A549 (cell line): ENCODE data around the gene ANP32E. TPM values are rescaled to one million over a fixed set of nuclear protein-coding genes. Genes with fewer than 3 reads are reported as not detected.

Experiments
- ATAC-seq, 2 experiments: fragments of 200-7000 bp in 1 of 2; fragments of >200 bp in 1 of 2; cut with Nextera tagmentation in 1 of 2; cut with Tn5 transposase in 1 of 2; 3 replicates each; pipeline versions ENCODE4 v1.8.0 to v1.9.1; 2018 to 2020; ENCODE audit warnings: mild to moderate bottlenecking in 1 of 2, moderate library complexity in 1 of 2
- CTCF ChIA-PET: fragments of 300-600 bp; sonication (Branson Sonifier 250); formaldehyde crosslinking; extraction: SDS; loops from one replicate; lab custom pipeline; 2021; ENCODE audit warnings: antibody characterized with exemption, inconsistent platforms; lab: Yijun Ruan, JAX
- POLR2A ChIA-PET: fragments of 350-600 bp; formaldehyde crosslinking; extraction: SDS; loops from one replicate; lab custom pipeline; 2021; ENCODE audit warnings: antibody characterized with exemption, inconsistent platforms; lab: Yijun Ruan, JAX
- DNase-seq, 2 experiments: peaks; one replicate each; pipeline versions ENCODE4 v3.0.0 to v3.0.0-alpha.2; 2011 to 2016; ENCODE audit warnings: low read depth in 1 of 2, low spot score in 1 of 2
- FAIRE-seq: peaks from 2 replicates; lab custom pipeline; 2011; peaks lifted over from hg19 to GRCh38; lab: Jason Lieb, UNC
- H3K27ac ChIP-seq, 2 experiments: fragments of >200 bp; sonication (Bioruptor Twin); formaldehyde crosslinking; 3 replicates each; pipeline ENCODE4 v1.5.1; 2016 to 2017
- H3K4me1 ChIP-seq: fragments of >200 bp; sonication (Bioruptor Twin); formaldehyde crosslinking; 3 replicates; pipeline ENCODE4 v1.6.1; 2016
- H3K4me2 ChIP-seq: fragments of >200 bp; sonication (Bioruptor Twin); formaldehyde crosslinking; 3 replicates; pipeline ENCODE4 v1.6.1; 2016
- H3K4me3 ChIP-seq: fragments of >200 bp; sonication (Bioruptor Twin); formaldehyde crosslinking; 3 replicates; pipeline ENCODE4 v1.5.1; 2016
- H3K9me3 ChIP-seq: fragments of >200 bp; sonication (Bioruptor Twin); formaldehyde crosslinking; 3 replicates; pipeline ENCODE4 v1.6.1; 2016
- CBX2 ChIP-seq: fragments of 200-600 bp; sonication (generic); IDR thresholded peaks from 2 replicates; pipeline ENCODE4 v1.6.1; 2016; ENCODE audit warnings: low read depth, mild to moderate bottlenecking, borderline replicate concordance
- CBX8 ChIP-seq: fragments of 200-600 bp; sonication (generic); IDR thresholded peaks from 2 replicates; pipeline ENCODE4 v1.6.1; 2016
- CHD2 ChIP-seq: fragments of 150-350 bp; IDR thresholded peaks from 2 replicates; pipeline ENCODE4 v1.6.1; 2014; ENCODE audit warnings: low read length; ENCODE audit not compliant: partially characterized antibody
- E2F6 ChIP-seq: IDR thresholded peaks from 2 replicates; pipeline ENCODE4 v1.6.1; 2012; ENCODE audit warnings: low read depth, borderline replicate concordance
- EHF ChIP-seq: fragments of 250-450 bp; sonication (Bioruptor Pico); IDR thresholded peaks from 2 replicates; pipeline ENCODE4 v1.5.0; 2020; ENCODE audit warnings: mild to moderate bottlenecking
- EP300 ChIP-seq, 2 experiments: fragments of >200 bp; sonication (Bioruptor Twin); formaldehyde crosslinking; IDR thresholded peaks; 2 replicates in 1 of 2; 3 replicates in 1 of 2; pipeline ENCODE4 v1.6.1; 2016 to 2017
- ESRRA ChIP-seq: fragments of 150-350 bp; IDR thresholded peaks from 2 replicates; pipeline ENCODE4 v1.6.1; 2014; ENCODE audit warnings: mild to moderate bottlenecking, low read length, borderline replicate concordance
- FOSL2 ChIP-seq, 2 experiments: fragments of 450-650 bp in 1 of 2; fragments of >200 bp in 1 of 2; sonication (Bioruptor Twin) in 1 of 2; formaldehyde crosslinking; IDR thresholded peaks; 2 replicates each; pipeline versions ENCODE4 v1.5.0 to v1.6.1; 2016 to 2020; ENCODE audit warnings: mild to moderate bottlenecking in 1 of 2, moderate library complexity in 1 of 2
- HES2 ChIP-seq: fragments of >200 bp; sonication (Bioruptor Twin); formaldehyde crosslinking; IDR thresholded peaks from 2 replicates; pipeline ENCODE4 v1.6.1; 2016
- HEYL ChIP-seq: fragments of 250-450 bp; sonication (Bioruptor Pico); IDR thresholded peaks from 2 replicates; pipeline ENCODE4 v1.8.0; 2021; ENCODE audit warnings: mild to moderate bottlenecking, moderate library complexity
- HOXA7 ChIP-seq: fragments of 250-450 bp; sonication (Bioruptor Pico); IDR thresholded peaks from 2 replicates; pipeline ENCODE4 v1.5.0; 2020; ENCODE audit warnings: mild to moderate bottlenecking, moderate library complexity
- HOXB13 ChIP-seq: fragments of 250-450 bp; sonication (Bioruptor Pico); IDR thresholded peaks from 2 replicates; pipeline ENCODE4 v1.5.0; 2020; ENCODE audit warnings: low read depth, mild to moderate bottlenecking, moderate library complexity
- JUNB ChIP-seq: fragments of >200 bp; sonication (Bioruptor Twin); formaldehyde crosslinking; IDR thresholded peaks from 2 replicates; pipeline ENCODE4 v1.6.1; 2016
- KDM1A ChIP-seq: fragments of 200-600 bp; sonication (generic); IDR thresholded peaks from 2 replicates; pipeline ENCODE4 v1.6.1; 2016; ENCODE audit warnings: low read depth, mild to moderate bottlenecking
- MAZ ChIP-seq: fragments of 150-350 bp; IDR thresholded peaks from 2 replicates; pipeline ENCODE4 v1.6.1; 2014; ENCODE audit warnings: antibody characterized with exemption, low read depth, low read length, borderline replicate concordance
- MYC ChIP-seq: IDR thresholded peaks from 2 replicates; pipeline ENCODE4 v1.6.1; 2012; ENCODE audit warnings: mild to moderate bottlenecking, inconsistent platforms, low read length, improper control_type of control experiment, borderline replicate concordance
- NFE2L2 ChIP-seq: fragments of 150-350 bp; conservative IDR thresholded peaks from 2 replicates; pipeline ENCODE4 v1.6.1; 2014; ENCODE audit warnings: low read length
- NR3C1 ChIP-seq: fragments of >200 bp; sonication (Bioruptor Twin); formaldehyde crosslinking; IDR thresholded peaks from 3 replicates; pipeline ENCODE4 v1.6.1; 2017
- POLR2A ChIP-seq: IDR thresholded peaks from 2 replicates; pipeline ENCODE4 v1.6.1; 2012; ENCODE audit warnings: mild to moderate bottlenecking, low read length
- POLR2AphosphoS2 ChIP-seq: conservative IDR thresholded peaks from 2 replicates; pipeline ENCODE4 v1.6.1; 2012; ENCODE audit warnings: low read length, improper control_type of control experiment, inconsistent platforms
- SMC3 ChIP-seq: fragments of >200 bp; sonication (Bioruptor Twin); formaldehyde crosslinking; IDR thresholded peaks from 3 replicates; pipeline ENCODE4 v1.6.1; 2018; ENCODE audit warnings: inconsistent platforms
- TP53 ChIP-seq: fragments of 250-450 bp; sonication (Bioruptor Pico); IDR thresholded peaks from 2 replicates; pipeline ENCODE4 v1.5.0; 2021; ENCODE audit warnings: mild to moderate bottlenecking, moderate library complexity
- ZNF302 ChIP-seq: fragments of 250-450 bp; sonication (Bioruptor Pico); IDR thresholded peaks from 2 replicates; pipeline ENCODE4 v1.9.0; 2021; ENCODE audit warnings: inconsistent platforms, mild to moderate bottlenecking, moderate library complexity
- ZSCAN20 ChIP-seq: fragments of 250-450 bp; sonication (Bioruptor Pico); IDR thresholded peaks from 2 replicates; pipeline ENCODE4 v1.8.0; 2022; ENCODE audit warnings: mild to moderate bottlenecking, moderate library complexity
- WGBS: methylation state at CpG from one replicate; pipeline ENCODE4 v1.1.6; 2017; ENCODE audit errors: missing lambda C conversion rate; 5-methylcytosine and 5-hydroxymethylcytosine counted together
- polyA plus RNA-seq, 4 experiments: library from polyadenylated mRNA; depleted of rRNA in 3 of 4; stranded (reverse); fragments of >200 nt; fragmentation: RNase III in 1 of 4; extraction: RNeasy Plus Mini Kit Qiagen cat#74134 plus additional on column Dnase treatment in 1 of 4; gene quantifications; 2 replicates in 3 of 4; 3 replicates in 1 of 4; pipeline ENCODE4 v1.2.3, GENCODE V29; 2011 to 2017
- TF ChIP-seq, protein P1 (sequence below): IDR thresholded peaks from 2 replicates; pipeline ENCODE4 v1.6.1; 2012
- TF ChIP-seq, protein P2 (sequence below): fragments of 200-600 bp; sonication (generic); IDR thresholded peaks from 2 replicates; pipeline ENCODE4 v1.6.1; 2016; ENCODE audit warnings: antibody characterized with exemption, mild to moderate bottlenecking, moderate library complexity

Gene ANP32E
- polyA plus RNA-seq, 2 of the 4 experiments (the other 2 are of a cell fraction) = 60.0 to 128 TPM

- Histone ChIP-seq H3K27ac (no peak overlapping the region), H3K4me1 (peaks cover 9% of the 10 kb centered on the region; the same call in 1 of the 3 replicates), H3K9me3 (no peaks in the 10 kb centered on the region), H3K4me2 (no peak overlapping the region), H3K4me3 (no peak overlapping the region)
- ChIA-PET CTCF (interaction anchor here (0.6 to 2.1 kb wide), 2 partner anchors 21 to 346 kb away, joined by 3 to 7 read pairs; no protein-coding TSS in a partner anchor), POLR2A (interaction anchor here (1.0 kb wide), 1 partner anchor 11 kb away, joined by 3 read pairs; no protein-coding TSS in a partner anchor)
- no peak for ATAC-seq
- no peak for DNase-seq
- 56% methylated on average over 11 of the region's 11 CpGs for WGBS
- no peak for FAIRE-seq
- TF ChIP-seq MYC (no peak), MAZ (no peak), NFE2L2 (no peak), POLR2AphosphoS2 (no peak), ZNF302 (no peak), FOSL2 (IDR thresholded peaks at IDR 0.05) (no peak), FOSL2 (CRISPR knock-in tag; IDR thresholded peaks at IDR 0.05) (no peak), EP300 (IDR thresholded peaks at IDR 0.05) (no peak)
Observed at GRCh38 chr1:150259758-150260669, 24.1 kb upstream of the ANP32E start.

DNA sequence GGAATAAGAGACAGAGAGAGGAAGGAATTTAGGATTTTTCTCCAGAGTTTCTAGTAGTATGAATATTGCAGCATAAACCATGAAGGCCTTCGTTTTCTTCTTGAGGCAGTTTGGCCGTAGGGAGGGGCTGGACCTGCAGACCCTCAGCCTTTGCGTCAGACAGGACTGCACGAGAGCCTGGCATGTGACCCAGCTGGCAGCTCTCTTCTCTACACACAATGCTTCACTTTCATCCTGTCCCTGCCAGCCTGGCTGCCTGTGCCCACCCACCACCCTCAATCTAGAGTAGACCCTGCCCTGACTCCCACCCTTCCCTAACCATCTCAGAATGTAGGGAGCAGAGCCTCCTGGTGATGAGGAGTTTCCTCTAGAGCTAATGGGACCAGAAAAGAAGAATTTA is 23.3 kb upstream of the ANP32E start:
- no peak overlapping the region for H3K4me3 ChIP-seq

GRCh38 chr1:150257624-150258585 is 22.0 kb upstream of the ANP32E start, which contains the start of gene CA14:
Gene CA14 (plus strand): TSS chr1:150257774. CDS start chr1:150258129, 355 bp downstream.
- Histone ChIP-seq H3K9me3 (no peaks in the 10 kb centered on the region), H3K4me3 (no peak within 1 kb of the TSS), H3K27ac (peak within 1 kb of the TSS in 1 of 2 experiments; percentile 67; a peak in 4 of 6 replicates), H3K4me1 (peaks cover 9% of the 10 kb centered on the region; the same call in 1 of the 3 replicates), H3K4me2 (peak within 1 kb of the TSS; percentile 68)
- 61% methylated on average over 13 of the region's 13 CpGs for WGBS
- FAIRE-seq (no peak), DNase-seq (no peak), ATAC-seq (no peak)
- CTCF ChIA-PET = interaction anchor here (0.5 to 10.1 kb wide), 4 partner anchors 9 to 301 kb away, joined by 3 to 172 read pairs (median 3); partner anchors contain the start of gene CIART
- POLR2A ChIA-PET = no interaction called here
- TF ChIP-seq TP53 (CRISPR knock-in tag) (no peak), EHF (CRISPR knock-in tag) (no peak), HOXB13 (CRISPR knock-in tag) (no peak), CHD2 (no peak), E2F6 (no peak), SMC3 (no peak), POLR2AphosphoS2 (no peak), JUNB (no peak), CBX8 (no peak), ZSCAN20 (CRISPR knock-in tag) (no peak), NR3C1 (no peak), ESRRA (no peak), HES2 (no peak), HEYL (CRISPR knock-in tag) (no peak)
- TF ChIP-seq, protein P1, sequence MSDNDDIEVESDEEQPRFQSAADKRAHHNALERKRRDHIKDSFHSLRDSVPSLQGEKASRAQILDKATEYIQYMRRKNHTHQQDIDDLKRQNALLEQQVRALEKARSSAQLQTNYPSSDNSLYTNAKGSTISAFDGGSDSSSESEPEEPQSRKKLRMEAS = no peak

More for the DNA sequence above, 23.3 kb upstream of the ANP32E start:
- WGBS = 71% methylated on average over 4 of the region's 4 CpGs
- FAIRE-seq = no peak
- ChIA-PET POLR2A (no interaction called here), CTCF (interaction anchor here (2.1 kb wide), 1 partner anchor 22 kb away, joined by 7 read pairs; no protein-coding TSS in a partner anchor)
- no peak overlapping the region for H3K4me2 ChIP-seq
- ATAC-seq = no peak
- TF ChIP-seq KDM1A (no peak), HOXA7 (CRISPR knock-in tag) (no peak), POLR2A (no peak), CBX2 (no peak), HOXB13 (CRISPR knock-in tag) (no peak), POLR2AphosphoS2 (no peak)
- TF ChIP-seq, protein P2, sequence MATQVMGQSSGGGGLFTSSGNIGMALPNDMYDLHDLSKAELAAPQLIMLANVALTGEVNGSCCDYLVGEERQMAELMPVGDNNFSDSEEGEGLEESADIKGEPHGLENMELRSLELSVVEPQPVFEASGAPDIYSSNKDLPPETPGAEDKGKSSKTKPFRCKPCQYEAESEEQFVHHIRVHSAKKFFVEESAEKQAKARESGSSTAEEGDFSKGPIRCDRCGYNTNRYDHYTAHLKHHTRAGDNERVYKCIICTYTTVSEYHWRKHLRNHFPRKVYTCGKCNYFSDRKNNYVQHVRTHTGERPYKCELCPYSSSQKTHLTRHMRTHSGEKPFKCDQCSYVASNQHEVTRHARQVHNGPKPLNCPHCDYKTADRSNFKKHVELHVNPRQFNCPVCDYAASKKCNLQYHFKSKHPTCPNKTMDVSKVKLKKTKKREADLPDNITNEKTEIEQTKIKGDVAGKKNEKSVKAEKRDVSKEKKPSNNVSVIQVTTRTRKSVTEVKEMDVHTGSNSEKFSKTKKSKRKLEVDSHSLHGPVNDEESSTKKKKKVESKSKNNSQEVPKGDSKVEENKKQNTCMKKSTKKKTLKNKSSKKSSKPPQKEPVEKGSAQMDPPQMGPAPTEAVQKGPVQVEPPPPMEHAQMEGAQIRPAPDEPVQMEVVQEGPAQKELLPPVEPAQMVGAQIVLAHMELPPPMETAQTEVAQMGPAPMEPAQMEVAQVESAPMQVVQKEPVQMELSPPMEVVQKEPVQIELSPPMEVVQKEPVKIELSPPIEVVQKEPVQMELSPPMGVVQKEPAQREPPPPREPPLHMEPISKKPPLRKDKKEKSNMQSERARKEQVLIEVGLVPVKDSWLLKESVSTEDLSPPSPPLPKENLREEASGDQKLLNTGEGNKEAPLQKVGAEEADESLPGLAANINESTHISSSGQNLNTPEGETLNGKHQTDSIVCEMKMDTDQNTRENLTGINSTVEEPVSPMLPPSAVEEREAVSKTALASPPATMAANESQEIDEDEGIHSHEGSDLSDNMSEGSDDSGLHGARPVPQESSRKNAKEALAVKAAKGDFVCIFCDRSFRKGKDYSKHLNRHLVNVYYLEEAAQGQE = no peak
- TF ChIP-seq, all 56 proteins: peak for 0
- no peaks in the 10 kb centered on the region for H3K9me3 ChIP-seq
- no peak for DNase-seq
- H3K4me1 ChIP-seq = peaks cover 9% of the 10 kb centered on the region; the same call in 1 of the 3 replicates
- no peak overlapping the region for H3K27ac ChIP-seq
